Ascending aorta (tissue), 2 donors: ENCODE measurements around the gene RAB8B. TPM values are rescaled to one million over a fixed set of nuclear protein-coding genes. Genes with fewer than 3 reads are reported as not detected.

Experiments used
- DNase-seq, 2 donors: peaks; one replicate each; pipeline ENCODE4 v3.0.0-alpha.2; 2019; ENCODE audit warnings: low spot score in 2 of 2
- H3K27ac ChIP-seq, 2 donors: fragments of 200-600 bp; sonication (generic); one replicate each; pipeline ENCODE4 v1.5.1; 2016 to 2017; ENCODE audit warnings: mild to moderate bottlenecking in 1 of 2
- H3K27me3 ChIP-seq: fragments of 200-600 bp; sonication (generic); one replicate; pipeline ENCODE4 v1.5.1; 2017
- H3K36me3 ChIP-seq, 2 donors: fragments of 200-600 bp; sonication (generic); one replicate each; pipeline ENCODE4 v1.5.1; 2016
- H3K4me1 ChIP-seq, 2 donors: fragments of 200-600 bp; sonication (generic); one replicate each; pipeline ENCODE4 v1.5.1; 2016 to 2017; ENCODE audit warnings: mild to moderate bottlenecking in 1 of 2
- H3K4me3 ChIP-seq, 2 donors: fragments of 200-600 bp; sonication (generic); one replicate each; pipeline ENCODE4 v1.5.1; 2016 to 2017; ENCODE audit warnings: mild to moderate bottlenecking in 1 of 2
- H3K9me3 ChIP-seq, 2 donors: fragments of 200-600 bp; sonication (generic); one replicate each; pipeline ENCODE4 v1.5.1; 2016
- intact Hi-C: fragments of 100-400 bp; cut with DNase I; formaldehyde crosslinking; loops from one replicate; pipeline ENCODE4 v1.15.1; 2023
- total RNA-seq: library from RNA; depleted of rRNA; stranded (reverse); fragments of >200 nt; gene quantifications from one replicate; pipeline ENCODE4 v1.1.0, GENCODE V29; 2016
- TF ChIP-seq, protein P1 (sequence below), 3 experiments: fragments of 200-600 bp in 2 of 3; fragments of 450-650 bp in 1 of 3; sonication (generic) in 2 of 3; IDR thresholded peaks; one replicate each; pipeline ENCODE4 v1.5.1; 2016 to 2019; ENCODE audit warnings: antibody characterized with exemption in 3 of 3, mild to moderate bottlenecking in 1 of 3, moderate library complexity in 1 of 3

Gene RAB8B
- total RNA-seq, 1 donor from 2014 or later: 25.1 TPM

DNA sequence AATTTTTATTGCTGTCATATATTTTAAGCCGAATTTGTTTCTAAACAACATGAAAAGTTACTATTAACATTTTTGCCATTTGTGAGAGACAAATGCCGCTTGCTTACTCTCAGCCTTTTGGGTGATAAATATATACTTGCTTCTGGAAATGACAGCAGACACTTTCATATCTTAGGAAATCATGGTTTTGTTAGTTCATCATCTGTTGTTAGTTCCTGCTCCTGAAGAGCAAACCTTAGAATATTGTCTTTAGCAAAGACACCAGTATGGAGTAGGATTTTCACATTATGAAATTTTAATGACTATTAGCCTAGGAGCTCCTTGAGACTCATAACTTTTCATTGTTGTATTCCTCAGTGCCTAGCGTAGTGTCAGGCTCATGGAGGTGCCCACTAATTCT is 36.0 kb downstream of the RAB8B start:
- Histone ChIP-seq H3K9me3 (no peaks in the 10 kb centered on the region), H3K4me3 (no peak overlapping the region), H3K27ac (no peak overlapping the region), H3K27me3 (no peaks in the 10 kb centered on the region), H3K36me3 (peaks cover 0 to 4% of the 10 kb centered on the region in 2 donors), H3K4me1 (peaks cover 6 to 8% of the 10 kb centered on the region in 2 donors)
- DNase-seq: no peak
- TF ChIP-seq, protein P1, sequence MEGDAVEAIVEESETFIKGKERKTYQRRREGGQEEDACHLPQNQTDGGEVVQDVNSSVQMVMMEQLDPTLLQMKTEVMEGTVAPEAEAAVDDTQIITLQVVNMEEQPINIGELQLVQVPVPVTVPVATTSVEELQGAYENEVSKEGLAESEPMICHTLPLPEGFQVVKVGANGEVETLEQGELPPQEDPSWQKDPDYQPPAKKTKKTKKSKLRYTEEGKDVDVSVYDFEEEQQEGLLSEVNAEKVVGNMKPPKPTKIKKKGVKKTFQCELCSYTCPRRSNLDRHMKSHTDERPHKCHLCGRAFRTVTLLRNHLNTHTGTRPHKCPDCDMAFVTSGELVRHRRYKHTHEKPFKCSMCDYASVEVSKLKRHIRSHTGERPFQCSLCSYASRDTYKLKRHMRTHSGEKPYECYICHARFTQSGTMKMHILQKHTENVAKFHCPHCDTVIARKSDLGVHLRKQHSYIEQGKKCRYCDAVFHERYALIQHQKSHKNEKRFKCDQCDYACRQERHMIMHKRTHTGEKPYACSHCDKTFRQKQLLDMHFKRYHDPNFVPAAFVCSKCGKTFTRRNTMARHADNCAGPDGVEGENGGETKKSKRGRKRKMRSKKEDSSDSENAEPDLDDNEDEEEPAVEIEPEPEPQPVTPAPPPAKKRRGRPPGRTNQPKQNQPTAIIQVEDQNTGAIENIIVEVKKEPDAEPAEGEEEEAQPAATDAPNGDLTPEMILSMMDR (IDR thresholded peaks at IDR 0.05): no peak
- intact Hi-C loops: no loop called here

DNA sequence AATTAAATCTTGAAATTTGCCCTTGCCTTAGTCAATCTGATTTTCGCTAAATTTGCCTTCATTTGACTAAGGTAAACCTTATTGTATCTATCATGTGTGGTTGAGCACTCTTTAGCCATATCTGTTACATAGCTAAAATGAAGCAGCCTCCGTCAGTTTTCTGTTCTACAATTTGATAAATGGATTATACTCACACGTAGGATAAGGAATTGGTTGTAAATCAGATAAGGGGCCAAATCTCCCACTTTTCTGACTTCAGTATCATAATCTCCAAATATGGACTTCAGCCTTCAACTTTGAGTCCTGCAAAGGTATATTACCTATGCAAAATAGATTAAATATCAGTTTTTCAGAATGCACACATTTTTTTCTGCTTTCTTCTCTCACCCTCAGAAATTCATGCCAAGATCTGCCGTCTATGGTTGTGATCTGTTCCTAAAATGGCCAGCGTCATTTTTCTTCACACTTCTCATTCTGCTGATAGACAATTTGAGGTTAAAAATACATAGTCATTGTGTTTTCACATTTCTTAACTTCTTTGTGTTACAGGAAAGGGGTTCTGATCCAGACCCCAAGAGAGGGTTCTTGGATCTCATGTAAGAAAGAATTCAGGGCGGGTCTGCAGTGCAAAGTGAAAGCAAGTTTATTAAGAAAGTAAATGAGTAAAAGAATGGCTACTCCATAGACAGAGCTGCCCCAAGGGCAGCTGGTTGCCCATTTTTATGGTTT is 36.9 kb downstream of the RAB8B start:
- Histone ChIP-seq H3K4me3 (no peak overlapping the region), H3K27ac (no peak overlapping the region), H3K27me3 (no peaks in the 10 kb centered on the region), H3K36me3 (peaks cover 0 to 4% of the 10 kb centered on the region in 2 donors), H3K9me3 (no peaks in the 10 kb centered on the region), H3K4me1 (peaks cover 3 to 5% of the 10 kb centered on the region in 2 donors)
- no peak for DNase-seq
- TF ChIP-seq, protein P1 (IDR thresholded peaks at IDR 0.05): no peak
- intact Hi-C loops: no loop called here

DNA sequence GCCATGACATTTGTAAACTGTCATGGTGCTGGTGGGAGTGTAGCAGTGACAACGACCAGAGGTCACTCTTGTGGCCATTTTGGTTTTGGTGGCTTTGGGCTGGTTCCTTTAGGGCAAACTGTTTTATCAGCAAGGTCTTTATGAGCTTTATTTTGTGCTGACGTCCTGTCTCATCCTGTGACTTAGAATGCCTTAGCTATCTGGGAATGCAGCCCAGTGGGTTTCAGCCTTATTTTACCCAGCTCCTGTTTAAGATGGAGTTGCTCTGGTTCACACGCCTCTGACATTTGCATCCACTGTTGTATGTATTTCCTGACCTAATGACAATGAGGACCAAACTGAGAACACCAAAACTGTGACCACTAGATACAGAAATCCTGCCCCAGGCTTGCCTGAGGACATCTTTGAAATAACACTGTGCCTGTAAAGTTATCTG is 37.6 kb downstream of the RAB8B start:
- Histone ChIP-seq H3K4me1 (no peaks in the 10 kb centered on the region), H3K27me3 (no peaks in the 10 kb centered on the region), H3K4me3 (no peak overlapping the region), H3K9me3 (no peaks in the 10 kb centered on the region), H3K27ac (no peak overlapping the region), H3K36me3 (peaks cover 0 to 4% of the 10 kb centered on the region in 2 donors)
- DNase-seq: no peak
- intact Hi-C loops: no loop called here
- TF ChIP-seq, protein P1 (IDR thresholded peaks at IDR 0.05): no peak

DNA sequence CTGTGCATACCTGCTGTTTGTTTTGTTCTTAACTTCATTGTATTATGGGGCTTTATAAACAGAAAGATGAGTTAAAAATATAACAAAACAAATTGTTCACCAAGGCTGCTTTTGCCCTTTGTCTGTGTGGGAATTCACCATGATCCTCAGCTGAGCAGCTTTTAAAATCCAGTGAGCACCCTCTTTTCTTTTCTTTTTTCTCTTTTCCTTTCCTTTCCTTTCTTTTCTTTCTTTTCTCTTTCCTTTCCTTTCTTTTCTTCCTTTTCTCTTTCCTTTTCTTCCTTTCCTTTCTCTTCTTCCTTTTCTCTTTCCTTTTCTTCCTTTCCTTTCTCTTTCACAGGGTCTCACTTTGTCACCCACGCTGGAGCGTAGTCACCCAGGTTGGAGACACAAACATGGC is 38.3 kb downstream of the RAB8B start:
- Histone ChIP-seq H3K4me1 (no peaks in the 10 kb centered on the region), H3K9me3 (no peaks in the 10 kb centered on the region), H3K36me3 (peaks cover 0 to 4% of the 10 kb centered on the region in 2 donors), H3K27me3 (no peaks in the 10 kb centered on the region), H3K27ac (no peak overlapping the region), H3K4me3 (no peak overlapping the region)
- DNase-seq: no peak
- intact Hi-C loops: no loop called here
- TF ChIP-seq, protein P1 (IDR thresholded peaks at IDR 0.05): no peak

DNA sequence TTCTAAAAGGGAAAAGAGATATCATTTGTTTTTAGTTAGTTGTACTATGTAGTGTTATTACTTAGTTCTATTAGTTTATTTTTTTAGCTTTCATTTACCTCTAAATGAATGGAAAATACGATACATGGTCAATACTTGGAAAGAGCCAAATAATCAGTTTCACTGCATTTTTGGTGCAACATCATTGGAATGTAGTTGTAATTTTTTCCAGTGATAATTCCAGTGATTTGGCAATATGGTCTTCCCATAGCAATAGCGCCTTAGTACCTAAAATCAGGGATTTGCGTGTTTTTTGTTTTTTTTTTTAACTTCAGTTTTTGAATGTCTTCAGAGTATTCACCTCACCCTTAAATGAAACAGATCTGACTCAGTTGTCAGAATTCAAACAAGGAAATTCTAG is 41.8 kb downstream of the RAB8B start:
- Histone ChIP-seq H3K4me3 (no peak overlapping the region), H3K4me1 (peaks cover 7 to 27% of the 10 kb centered on the region in 2 donors), H3K9me3 (no peaks in the 10 kb centered on the region), H3K27me3 (no peaks in the 10 kb centered on the region), H3K36me3 (peaks cover 0 to 4% of the 10 kb centered on the region in 2 donors), H3K27ac (peak overlapping the region in 1 of 2 donors; percentile 21)
- intact Hi-C loops: no loop called here
- no peak for DNase-seq
- TF ChIP-seq, protein P1 (IDR thresholded peaks at IDR 0.05): no peak
